ENCODE data around the gene GKAP1.
A peak's percentile ranks its signal among the peaks of the same experiment; 100 is the strongest.

Gene GKAP1

DNA sequence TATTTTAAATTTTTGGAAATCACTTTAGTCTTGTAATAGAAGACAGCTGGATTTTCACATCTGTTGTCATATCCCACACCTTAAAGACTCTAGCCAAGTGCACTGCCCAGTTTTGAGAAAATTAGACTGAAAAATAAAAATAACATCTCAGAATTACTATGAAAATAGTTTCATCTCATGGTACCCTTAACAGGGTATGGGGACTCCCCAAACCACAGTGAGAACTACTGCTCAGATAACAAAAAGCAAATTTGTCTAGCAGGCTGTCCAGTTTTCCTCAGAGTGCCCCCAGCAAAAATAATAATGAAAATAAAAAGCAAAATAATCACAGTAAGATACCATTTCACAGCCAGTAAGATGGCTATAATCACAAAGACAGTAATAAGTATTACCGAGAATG, 116.3 kb downstream of the GKAP1 start:
- Histone ChIP-seq H3K4me1 (ENCODE audit: control insufficient read depth, insufficient read depth, low read length) (peaks cover 36% of the 10 kb centered on the region), H3K9me3 (replicated peaks; ENCODE audit: low read length) (no peaks in the 10 kb centered on the region), H3K27me3 (ENCODE audit: control insufficient read depth, insufficient read depth, low read length) (no peaks in the 10 kb centered on the region), H3K9ac (ENCODE audit: low read depth, low read length) (peak overlapping the region; percentile 15), H3K4me3 (ENCODE audit: low read length) (peak overlapping the region; percentile 38), H3K36me3 (ENCODE audit: insufficient read depth, low read length) (peaks cover 3% of the 10 kb centered on the region), H3K4me2 (ENCODE audit: low read length) (peak overlapping the region; percentile 72)

DNA sequence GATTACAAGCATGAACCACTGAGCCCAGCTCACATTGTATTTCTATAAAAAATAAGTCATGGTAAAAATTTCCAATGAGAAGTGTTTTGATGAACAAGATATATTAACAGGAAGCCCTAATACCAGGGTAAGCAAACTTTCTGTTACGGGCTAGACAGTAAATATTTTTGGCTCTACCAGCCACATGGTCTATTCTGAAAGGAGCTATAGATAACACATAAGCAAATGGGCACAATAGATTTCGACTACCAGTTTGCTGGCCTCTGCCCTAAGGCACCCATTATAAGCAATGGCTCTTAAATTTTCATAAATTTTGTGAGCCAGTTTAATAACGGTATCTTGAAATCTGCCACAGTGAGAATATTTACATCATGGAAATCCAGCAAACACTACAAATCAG, 118.0 kb downstream of the GKAP1 start:
- Histone ChIP-seq H3K4me2 (ENCODE audit: low read length) (no peak overlapping the region), H3K4me1 (ENCODE audit: control insufficient read depth, insufficient read depth, low read length) (peaks cover 30% of the 10 kb centered on the region), H3K36me3 (ENCODE audit: insufficient read depth, low read length) (no peaks in the 10 kb centered on the region), H3K9me3 (replicated peaks; ENCODE audit: low read length) (no peaks in the 10 kb centered on the region), H3K27me3 (ENCODE audit: control insufficient read depth, insufficient read depth, low read length) (no peaks in the 10 kb centered on the region), H3K9ac (ENCODE audit: low read depth, low read length) (no peak overlapping the region), H3K4me3 (ENCODE audit: low read length) (no peak overlapping the region)

DNA sequence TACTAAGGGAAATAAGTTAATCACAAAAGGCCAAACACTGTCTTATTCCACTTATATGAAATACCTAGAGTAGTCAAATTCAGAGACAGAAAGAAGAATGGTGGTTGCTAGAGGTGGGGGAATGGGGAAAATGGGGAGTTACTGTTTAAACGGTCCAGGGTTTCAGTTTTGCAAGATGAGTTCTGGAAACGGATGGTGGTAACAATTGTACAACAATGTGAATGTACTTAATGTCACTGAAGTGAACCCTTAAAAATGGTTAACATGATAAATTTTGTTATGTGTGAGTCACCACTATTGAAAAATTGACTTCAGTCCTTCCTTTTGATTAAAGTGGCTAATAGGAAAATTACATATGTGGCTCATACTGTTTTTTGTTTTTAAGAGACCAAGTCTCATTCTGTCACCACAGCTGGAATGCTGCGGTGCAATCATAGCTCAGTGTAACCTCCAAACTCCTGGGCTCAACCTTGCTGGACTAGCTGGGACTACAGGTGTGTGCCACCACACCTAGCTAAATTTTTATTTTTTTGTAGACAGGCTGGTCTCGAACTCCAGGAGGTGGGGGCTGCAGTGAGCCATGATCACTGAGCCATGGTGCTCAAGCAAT, 118.5 kb downstream of the GKAP1 start:
- Histone ChIP-seq H3K4me1 (ENCODE audit: control insufficient read depth, insufficient read depth, low read length) (peaks cover 30% of the 10 kb centered on the region), H3K4me2 (ENCODE audit: low read length) (no peak overlapping the region), H3K4me3 (ENCODE audit: low read length) (no peak overlapping the region), H3K9me3 (replicated peaks; ENCODE audit: low read length) (no peaks in the 10 kb centered on the region), H3K9ac (ENCODE audit: low read depth, low read length) (no peak overlapping the region), H3K27me3 (ENCODE audit: control insufficient read depth, insufficient read depth, low read length) (no peaks in the 10 kb centered on the region), H3K36me3 (ENCODE audit: insufficient read depth, low read length) (no peaks in the 10 kb centered on the region)

DNA sequence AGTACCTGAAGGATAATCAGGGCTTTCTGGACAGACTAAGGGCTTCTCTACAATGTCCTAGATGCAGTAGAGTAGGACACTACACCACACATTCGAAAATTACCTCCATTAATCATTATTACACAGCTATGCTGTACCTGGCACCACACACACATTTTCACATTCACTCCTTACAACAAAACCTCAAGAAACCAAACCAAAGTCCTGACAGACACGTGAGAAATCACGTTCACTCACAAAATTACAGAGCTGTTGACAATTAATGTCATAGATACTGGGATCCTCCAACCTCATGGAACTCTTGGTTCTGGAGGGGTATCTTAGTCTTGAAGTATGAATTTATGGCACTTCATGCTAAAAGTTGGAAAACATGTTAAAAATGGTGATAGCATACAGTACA, 126.1 kb downstream of the GKAP1 start:
- H3K27me3 ChIP-seq (ENCODE audit: control insufficient read depth, insufficient read depth, low read length), result no peaks in the 10 kb centered on the region
- no peak overlapping the region for H3K9ac ChIP-seq (ENCODE audit: low read depth, low read length)
- no peaks in the 10 kb centered on the region for H3K4me1 ChIP-seq (ENCODE audit: control insufficient read depth, insufficient read depth, low read length)
- no peaks in the 10 kb centered on the region for H3K36me3 ChIP-seq (ENCODE audit: insufficient read depth, low read length)
- no peak overlapping the region for H3K4me3 ChIP-seq (ENCODE audit: low read length)
- H3K9me3 ChIP-seq (replicated peaks; ENCODE audit: low read length), result no peaks in the 10 kb centered on the region
- no peak overlapping the region for H3K4me2 ChIP-seq (ENCODE audit: low read length)

All from skeletal muscle satellite cell (primary cell).